Activated T-helper 9 cell treated with anti-CD3 and anti-CD28 coated beads, Interleukin-2, amount 50 U/mL, for 16 hours (primary cell): Measurements from ENCODE around the gene USP13.
"Not testable (repeated sequence)": the region's sequence is repeated elsewhere in the genome, so short reads cannot be mapped to it uniquely, and the experiment has no call there.

Source experiments
- DNase-seq: peaks from one replicate; pipeline ENCODE4 v3.0.0-alpha.2; 2020; ENCODE audit warnings: low read depth

USP13 gene

DNA sequence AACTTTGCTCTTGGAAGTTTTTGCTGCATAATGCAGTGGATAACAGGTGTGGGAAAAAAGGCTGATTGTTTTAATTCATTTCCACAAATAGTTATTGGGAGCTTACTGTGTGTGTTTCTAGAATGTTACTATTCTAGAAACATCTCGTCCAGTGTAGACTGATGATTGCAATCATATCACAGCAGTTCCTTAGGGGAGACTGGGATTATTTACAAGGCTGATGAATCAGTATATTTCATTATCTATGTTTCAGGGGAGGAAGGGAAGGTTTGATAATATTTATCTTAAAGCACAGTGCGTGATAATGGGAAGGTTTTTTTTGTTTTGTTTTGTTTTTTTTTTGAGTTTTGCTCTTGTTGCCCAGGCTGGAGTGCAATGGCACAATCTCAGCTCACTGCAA lies 2.4 kb downstream of the USP13 start:
- no peak for DNase-seq

DNA sequence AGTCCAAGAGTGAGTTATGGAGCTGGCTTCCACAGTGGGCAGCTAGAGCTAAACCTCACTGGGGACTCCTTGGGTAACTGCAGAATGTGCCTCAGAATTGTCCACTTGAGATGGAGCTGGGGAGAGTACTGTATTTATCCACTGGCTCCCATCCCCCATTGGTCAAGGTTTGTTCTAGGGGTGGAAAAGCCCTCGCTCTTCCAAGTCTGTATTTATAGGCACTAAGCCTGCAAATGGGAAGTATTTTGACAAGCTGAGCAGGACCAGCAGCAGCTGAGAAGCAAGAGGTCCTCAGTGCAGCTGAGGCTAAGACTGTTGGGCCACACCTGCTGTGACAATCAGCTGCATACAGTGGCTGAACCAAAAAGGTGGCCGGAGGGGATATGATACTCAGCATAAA lies 5.8 kb downstream of the USP13 start:
- DNase-seq: no peak

DNA sequence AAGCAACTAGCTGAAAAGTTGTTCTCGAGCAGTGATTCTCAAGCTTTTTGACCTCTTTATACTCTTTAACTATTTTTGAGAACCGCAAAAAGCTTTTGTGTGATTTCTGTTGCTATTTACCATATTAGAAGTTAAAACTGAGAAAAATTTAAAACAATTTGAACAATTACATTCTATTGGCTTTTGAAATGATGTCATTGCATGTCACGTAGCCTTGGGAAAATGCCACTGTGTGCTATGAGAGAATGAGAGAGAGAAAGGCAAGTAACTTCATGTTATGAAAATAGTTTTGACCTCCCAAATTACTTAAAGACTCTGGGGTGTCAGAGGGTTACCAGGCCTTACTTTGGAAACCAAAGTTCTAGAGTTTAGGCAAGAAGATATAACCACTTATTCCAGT lies 8.0 kb downstream of the USP13 start:
- no peak for DNase-seq

- no peak for DNase-seq
Measured at GRCh38 chr3:179661777-179662176, 8.9 kb downstream of the USP13 start.

DNA sequence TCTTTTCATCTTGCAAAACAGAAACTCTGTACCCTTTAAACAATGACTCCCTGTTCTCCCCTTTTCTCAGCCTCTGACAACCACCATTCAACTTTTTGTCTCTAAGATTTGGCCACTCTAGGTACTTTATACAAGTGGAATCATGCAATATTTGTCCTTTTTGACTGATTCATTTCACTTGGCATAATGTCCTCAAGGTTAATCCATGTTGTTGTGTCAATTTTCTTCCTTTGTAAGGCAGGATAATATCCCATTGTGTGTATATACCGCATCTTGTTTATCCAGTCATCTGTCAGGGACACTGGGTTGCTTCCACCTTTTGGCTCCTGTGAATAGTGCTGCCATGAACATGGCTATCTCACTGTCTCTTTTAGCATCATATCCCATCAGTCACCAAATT lies 10.3 kb downstream of the USP13 start:
- DNase-seq: no peak

DNA sequence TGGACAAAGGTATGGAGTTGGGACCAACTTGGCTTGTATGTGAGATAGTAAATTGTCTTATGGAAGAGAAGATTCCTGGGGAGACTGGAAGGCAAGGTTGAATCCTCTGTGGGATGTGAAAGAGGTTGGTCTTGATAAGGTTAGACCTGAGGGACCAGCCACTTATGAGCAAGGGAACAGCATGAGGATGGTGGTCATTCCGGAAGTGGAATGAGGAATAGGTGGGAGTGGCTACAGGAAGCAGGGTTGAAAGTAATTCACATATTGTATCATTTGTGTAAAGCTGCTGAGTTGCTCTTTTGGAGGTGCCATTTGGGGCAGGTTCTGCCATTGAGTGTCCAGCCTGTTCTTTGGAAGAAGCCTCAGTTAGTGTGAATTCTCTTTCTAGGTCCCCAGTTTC lies 13.2 kb downstream of the USP13 start:
- no peak for DNase-seq

DNA sequence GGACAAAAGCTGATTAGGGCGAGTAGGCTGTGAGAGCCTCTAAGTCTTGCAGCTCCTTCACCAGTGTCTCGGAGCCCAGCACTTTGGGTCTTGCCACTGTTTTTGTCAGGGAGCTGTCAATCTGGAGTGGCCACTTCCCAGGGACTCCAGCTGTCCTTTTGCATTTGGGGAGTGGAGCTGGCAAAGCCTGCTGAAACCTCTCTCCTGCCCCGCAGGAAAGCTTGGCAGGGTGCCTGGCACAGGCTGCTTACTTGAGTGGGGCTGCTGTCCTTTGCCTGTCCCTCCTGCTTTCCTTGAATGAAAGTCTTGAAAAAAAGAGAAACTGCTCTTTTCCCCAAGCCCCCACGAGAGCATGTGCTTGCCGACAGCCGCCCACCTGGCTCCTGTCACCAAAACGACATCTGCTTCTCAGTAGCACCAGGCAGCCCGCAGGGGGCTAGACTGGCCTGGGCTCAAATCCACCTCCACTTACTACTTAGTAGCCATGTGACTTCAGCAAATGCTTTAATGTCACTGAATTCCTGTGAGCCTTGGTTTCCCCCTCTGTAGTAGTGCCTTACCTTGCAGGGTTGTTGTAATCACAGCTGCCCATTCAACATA lies 13.7 kb downstream of the USP13 start:
- DNase-seq: no peak

DNA sequence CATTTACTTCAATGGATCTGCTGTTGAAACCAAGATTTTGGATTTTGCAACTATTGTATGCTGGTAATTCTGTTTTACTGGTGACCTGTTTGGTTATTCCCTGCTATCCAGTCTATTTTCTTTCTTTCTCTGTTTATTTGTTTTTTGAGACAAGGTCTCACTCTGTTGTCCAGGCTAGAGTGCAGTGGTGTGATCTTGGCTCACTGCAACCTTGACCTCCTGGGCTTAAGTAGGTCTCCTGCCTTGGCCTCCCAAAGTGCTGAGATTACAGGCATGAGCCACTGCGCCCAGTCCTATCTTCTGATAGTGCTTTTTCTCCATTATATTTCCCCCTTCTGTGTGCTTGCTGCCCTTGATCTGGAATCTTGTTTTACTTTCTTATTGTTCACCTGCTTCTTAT lies 15.6 kb downstream of the USP13 start:
- DNase-seq: no peak

GRCh38 chr3:179670311-179670710 lies 17.5 kb downstream of the USP13 start:
- DNase-seq: no peak

DNA sequence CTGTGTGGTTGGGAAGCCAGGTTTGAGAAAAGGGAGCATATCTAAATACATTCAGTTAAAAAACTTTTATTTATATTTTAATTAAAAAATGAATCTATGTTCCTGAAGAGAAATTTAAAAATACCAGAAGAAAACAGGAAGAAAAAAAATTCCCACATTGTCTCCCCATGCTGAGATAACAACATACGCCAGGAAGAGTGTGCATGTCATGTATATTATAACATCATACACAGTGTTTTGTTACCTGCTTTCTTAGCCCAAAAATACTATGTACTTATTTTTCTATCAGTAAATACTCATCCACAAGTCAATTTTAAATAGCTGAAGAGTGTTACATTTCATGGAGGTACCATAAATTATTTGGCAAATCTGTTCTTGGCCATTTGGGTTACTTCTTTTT lies 18.5 kb downstream of the USP13 start:
- no peak for DNase-seq

- DNase-seq: no peak
Measured at GRCh38 chr3:179671747-179672242, 19.0 kb downstream of the USP13 start.

DNA sequence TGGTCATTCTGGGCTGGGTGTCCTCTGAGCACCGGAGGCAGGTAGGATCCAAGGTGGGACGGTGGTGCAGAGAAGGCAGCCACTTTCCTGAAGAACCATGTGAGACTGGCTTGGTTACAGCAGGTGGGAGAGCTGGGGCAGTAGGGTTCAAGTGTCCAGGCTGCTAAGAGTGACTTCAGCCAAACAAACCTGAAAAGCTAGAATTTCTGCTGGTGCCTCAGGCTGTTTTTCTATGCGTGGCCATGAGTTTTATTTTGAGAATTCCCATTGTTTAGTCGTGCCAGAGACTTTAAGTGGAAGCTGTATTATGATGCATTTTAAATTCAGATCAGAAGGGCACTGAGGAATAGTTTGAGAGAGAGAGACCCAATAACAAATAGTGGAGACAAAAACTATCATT lies 20.1 kb downstream of the USP13 start:
- no peak for DNase-seq

- no peak for DNase-seq
Measured at GRCh38 chr3:179673523-179673922, 20.7 kb downstream of the USP13 start.

- no peak for DNase-seq
Measured at GRCh38 chr3:179676081-179676480, 23.2 kb downstream of the USP13 start.

GRCh38 chr3:179677884-179678283 lies 25.0 kb downstream of the USP13 start:
- no peak for DNase-seq

- DNase-seq: no peak
Measured at GRCh38 chr3:179681492-179682263, 28.8 kb downstream of the USP13 start.

- no peak for DNase-seq
Measured at GRCh38 chr3:179682426-179683080, 29.7 kb downstream of the USP13 start.

- DNase-seq: not testable (repeated sequence)
Measured at GRCh38 chr3:179683286-179683685, 30.4 kb downstream of the USP13 start.

GRCh38 chr3:179687967-179688535 lies 35.2 kb downstream of the USP13 start:
- no peak for DNase-seq

DNA sequence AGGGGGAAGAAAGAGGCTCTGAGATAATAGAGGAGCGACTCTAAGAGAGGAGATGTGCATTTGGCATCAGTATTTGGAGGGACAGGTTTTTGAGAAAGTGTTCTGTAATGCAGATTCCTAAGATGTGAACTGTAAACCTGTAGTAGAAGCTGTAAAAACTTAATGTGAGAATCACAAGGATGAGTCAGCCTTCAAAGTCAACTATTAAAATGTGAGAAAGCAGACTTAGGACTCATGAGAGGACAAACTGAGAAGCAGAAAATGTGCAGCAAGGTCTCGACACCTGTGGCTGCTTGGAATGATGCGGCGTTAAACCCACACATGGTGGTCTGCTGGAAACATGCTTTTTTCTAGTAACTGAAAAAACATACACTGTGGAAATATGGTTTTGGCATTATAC lies 36.0 kb downstream of the USP13 start:
- no peak for DNase-seq

GRCh38 chr3:179694731-179695130 lies 41.9 kb downstream of the USP13 start:
- DNase-seq: no peak

GRCh38 chr3:179695672-179696313 lies 43.0 kb downstream of the USP13 start:
- DNase-seq: no peak
